DLD1 (cell line): Measurements from ENCODE around the gene MMAB.

ENCODE experiments used
- in situ Hi-C: cut with HindIII; loops from 2 replicates; pipeline ENCODE4 v1.10.0; 2017; ENCODE audit warnings: low sequenced_read_pairs

Gene MMAB

DNA sequence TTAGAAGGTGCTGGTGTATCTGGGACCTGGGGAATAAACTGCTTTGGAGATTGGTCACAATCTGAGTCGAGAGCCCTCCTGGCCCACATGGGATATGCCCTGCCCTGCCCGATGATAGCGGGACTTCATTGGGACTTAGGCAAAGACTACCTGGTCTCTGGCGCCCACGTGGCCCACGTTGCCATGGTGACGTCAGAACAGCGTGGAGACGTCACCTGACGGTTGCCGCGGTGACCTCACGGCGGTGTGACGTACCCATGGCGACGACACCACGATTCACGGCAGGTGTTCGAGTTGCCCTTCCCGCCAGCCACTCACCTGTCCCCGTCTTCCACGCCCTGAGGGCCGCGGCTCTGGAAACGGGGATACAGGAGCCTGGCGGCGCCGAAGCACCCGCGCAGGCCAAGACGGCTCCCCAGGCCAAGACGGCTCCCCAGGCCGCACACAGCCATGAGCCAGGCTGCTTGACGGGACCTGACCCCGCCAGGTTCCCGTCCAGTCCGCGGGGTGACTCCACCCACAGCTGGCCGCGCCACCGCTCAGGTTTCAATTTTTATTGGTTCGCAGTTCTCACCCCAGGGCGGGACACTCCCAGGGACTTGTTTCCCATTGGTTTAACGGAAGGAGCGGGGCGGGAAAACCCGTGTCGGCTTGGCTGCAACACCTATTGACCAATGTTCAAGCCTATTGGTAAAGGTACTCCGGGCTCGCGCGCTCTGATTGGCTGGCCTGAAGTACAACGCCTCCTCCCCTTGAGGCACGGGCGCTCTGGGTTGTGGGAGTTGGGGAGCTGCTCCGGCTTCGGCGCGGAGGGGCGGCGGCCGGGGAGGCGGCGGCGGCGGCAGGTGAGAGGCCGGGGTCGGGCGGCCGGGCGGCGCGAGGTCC lies at the start of gene MMAB, which contains the start of gene MVK:
Gene MMAB (minus strand): TSS at position 476 of the 885 bp plus-strand sequence. CDS start 24 bp downstream, at position 452.
Gene MVK (plus strand): TSS at position 766 of the 885 bp plus-strand sequence. CDS start 1,029 bp downstream, outside the sequence.
- in situ Hi-C loops, result no loop called here

DNA sequence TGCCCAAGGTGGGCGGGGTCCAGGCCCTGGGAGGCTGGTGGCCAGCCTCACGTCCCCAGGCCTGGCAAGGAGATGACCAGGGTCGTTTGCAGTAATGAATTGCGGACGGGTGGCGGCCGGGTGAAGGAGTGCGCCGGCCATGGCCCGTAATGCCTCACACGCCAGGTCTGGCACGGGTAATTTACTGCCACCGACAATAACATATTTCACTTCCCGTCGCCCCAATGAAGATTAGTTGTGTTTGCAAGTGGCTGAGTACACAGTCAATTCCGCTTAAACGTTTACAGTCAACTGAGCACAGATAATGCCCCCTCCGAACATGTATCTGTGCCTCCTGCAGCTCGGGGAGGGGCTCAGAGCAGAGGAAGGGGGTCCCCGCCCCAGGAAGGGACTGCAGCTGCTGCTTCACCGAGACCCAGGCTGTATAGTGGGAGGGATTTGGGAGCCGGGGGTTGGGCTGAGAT lies 48.6 kb upstream of the MMAB start:
- in situ Hi-C loops, result no loop called here

DNA sequence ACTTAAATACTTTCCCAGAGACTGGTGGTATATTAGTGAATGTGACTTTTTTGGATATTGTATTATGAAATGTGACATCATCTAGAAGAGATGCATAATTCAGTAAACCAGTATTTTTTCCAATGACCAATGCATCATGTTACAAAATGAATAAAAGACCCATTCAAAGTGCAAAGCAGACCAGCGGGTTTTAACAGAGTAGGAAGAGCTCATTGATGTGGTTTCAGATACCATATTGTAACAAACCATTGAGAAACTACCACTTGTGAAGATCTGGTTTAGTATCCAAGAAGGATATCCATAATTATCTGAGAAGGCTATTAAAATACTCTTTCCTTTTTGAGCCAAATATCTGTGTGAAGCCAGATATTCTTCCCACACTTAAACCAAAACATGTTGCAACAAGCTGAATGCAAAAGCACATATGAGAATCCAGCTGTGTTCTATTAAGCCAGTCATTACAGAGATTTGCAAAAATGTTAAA lies 47.9 kb upstream of the MMAB start:
- in situ Hi-C loops, result no loop called here

DNA sequence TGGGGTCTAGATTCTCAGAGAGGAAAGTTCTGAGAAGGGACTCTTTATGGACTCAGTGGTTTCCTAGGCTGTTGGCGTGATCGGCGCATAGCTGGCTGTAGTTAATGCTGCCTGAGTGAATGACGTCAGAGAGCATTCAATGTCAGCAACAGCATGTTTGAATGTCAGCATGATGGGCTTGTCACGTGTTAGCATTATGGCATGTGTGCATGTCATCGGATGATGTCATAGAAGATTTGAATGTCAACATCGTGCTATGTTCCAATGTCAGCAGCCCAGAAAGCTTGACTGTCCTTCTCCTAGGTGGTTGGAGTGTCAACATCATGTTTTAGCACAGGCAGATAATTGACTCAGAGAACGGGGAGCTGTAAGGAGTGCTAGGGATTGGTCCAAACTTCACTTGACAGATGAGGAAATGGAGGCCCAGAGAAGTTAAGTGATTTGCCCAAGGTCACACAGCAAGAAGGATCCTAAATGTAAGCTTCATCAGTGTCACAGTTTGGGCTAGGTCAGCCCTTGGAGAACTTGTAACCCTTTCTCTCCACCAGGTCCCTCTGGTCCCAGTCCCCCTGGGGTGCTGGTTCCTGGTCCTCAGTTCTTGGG lies 45.8 kb upstream of the MMAB start:
- in situ Hi-C loops, result no loop called here

DNA sequence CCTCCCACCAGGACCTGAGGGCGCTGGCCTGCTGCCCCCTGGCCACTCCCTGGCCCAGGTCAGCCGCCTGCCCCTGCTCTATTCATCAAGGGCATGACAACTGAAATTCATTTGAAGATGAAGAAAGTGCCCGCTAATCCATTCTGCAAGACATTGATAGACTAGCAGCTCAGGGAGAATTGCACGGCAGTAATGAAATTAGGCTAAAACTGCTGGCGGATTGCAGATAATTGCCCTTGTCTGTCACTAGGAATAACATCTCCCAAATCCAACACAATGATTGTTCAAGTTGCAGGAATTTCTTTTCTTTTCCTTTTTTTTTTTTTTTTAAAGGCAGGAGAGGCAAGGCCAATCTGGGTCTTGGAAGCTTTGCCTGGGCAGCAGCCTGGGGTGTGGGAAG lies 44.8 kb upstream of the MMAB start:
- in situ Hi-C loops, result no loop called here

DNA sequence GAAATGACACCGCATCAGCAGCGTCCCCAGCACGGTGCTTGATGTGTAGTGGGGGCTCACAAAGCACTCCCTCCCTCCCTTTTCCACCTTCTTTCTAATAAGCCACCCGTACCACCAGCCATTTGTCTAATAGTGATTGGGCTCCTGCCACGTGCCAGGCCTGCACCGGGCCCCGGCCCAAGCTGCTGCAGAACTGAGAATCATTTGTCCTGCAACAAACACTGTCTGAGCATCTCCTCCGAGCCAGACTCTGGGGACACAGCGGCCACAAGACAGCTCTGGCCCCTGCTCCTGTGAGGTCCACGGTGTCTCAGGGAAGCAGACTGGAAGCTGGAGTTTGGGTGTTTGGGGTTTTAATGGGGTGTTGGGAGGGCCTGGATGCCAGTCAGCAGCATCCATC lies 44.2 kb upstream of the MMAB start:
- in situ Hi-C loops, result no loop called here

DNA sequence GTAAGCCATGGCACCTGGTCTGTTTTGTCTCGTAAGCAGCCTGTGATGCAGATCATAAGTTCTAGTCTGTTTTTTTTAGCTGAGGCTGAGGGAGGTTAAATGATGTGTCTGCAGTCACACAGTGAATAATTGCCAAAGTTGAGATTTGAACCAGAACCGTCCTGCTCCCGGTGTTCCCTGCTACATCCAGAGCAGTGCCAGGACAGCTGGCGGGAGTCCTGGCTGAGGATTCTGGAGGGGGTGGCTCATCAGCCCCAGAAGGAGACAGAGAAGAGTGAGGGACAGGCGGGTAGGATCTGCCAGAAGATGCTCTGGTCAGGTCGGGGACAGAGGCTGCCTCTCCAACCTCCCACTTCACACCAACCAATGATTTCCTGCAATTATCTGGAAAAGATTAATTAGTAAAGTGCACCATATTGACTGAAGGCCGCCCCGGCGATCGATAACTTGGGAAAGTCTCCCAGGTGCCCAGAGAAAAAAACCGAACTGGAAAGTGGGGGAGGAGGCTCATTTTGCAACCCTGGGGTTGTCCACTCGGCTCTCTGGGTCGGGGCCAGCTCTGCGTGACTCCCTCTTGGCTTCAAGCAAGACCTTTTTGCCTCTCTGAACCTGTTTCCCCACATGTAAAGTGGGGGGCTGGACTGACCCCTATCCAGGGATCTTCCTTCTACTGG lies 42.4 kb upstream of the MMAB start:
- in situ Hi-C loops, result no loop called here

DNA sequence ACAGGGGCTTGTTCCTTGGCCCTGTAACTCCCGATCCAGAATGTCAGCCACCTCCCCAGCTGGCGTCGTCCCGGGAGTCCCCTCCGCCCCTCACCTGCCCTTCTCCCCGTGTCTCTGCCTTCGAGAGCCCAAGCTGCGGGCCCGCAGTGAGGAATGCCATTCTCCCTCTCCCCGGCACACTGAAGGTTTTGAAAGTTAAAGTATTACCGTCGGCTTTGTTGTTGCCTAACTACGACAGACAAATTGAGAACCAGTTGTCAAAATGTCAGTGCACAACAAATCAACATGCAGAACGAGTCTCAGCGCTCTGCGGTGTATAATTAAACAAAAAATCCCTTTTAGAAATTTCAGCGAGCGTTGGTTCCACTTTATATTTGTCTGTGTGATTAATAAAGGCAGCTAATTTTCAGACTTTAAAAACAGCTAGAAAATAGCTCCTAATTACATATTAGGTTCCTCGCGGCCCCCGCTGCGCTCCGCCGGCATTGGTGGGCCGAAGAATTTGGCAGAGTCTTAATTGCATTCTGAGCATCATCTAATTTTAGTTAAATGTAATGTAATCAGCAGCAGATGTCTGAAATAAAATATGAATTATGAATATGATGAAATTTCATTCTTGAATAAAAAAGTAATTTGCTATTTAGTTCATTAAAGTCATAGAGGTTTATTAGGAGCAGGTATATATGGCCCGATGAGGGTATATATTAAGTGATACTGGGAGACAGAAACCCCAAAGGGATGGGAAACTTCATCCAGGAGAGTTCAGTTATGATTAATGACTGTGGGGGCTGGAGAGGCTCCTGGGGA lies 40.5 kb upstream of the MMAB start:
- in situ Hi-C loops, result no loop called here

DNA sequence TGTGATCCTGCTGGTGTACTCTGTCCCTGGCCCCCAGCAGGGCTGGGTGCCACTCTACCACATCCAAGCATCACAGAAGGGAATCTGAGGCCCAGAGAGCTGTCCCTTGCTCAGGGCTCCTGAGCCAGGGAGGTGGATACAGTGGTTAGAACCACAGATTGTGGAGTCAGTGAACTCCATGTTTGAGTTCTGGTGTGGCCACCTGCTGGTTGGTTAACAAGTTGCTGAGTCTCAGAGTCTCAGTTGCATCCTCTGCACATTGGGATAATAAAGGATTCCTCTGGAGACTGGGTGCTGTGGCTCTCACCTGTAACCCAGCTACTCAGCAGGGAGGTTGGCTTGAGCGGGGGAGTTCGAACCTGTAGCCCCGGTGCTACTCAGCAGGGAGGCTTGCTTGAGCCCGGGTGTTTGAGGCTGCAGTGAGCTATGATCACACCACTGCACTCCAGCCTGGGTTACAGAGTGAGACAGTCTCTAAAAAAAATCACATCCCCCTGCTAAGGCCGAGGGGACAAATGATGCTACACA lies 39.7 kb upstream of the MMAB start:
- in situ Hi-C loops, result no loop called here

DNA sequence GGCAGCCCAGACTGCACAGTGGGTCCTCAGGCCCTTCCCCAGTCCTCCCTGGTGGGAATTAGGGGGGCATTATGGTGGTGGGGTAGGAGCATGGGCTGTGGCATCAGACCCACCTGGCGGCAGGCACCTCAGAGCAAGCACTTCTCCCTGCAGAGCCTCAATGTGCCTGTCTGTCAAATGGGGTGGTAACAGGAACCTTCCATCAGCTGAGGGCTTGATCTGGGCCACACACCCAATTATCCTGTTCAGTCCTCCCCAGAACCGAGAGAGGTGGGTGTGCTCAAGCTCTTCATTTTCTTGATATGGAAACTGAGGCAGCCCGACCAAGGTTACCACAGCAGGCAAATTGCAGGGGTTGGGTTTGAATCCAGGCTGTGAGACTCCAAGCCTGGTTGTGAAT lies 38.7 kb upstream of the MMAB start:
- in situ Hi-C loops, result no loop called here

DNA sequence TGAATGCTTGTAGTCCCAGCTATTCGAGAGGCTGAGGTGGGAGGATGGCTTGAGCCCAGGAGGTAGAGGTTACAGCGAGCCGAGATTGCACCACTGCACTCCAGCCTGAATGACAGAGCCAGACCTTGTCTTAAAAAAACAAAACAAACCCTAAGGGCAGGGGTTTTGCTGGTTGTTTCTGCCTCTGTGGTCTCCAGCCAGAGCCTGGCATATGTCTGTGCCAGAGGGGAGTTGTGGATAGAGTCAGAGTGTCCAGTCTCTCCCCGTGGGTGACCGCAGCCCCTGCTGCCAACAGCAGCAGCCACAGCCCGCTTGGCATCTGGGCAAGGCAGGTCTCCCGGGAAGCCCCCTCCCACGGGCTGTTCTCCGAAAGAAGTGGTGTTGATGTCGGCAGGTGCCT lies 37.9 kb upstream of the MMAB start:
- in situ Hi-C loops, result no loop called here

DNA sequence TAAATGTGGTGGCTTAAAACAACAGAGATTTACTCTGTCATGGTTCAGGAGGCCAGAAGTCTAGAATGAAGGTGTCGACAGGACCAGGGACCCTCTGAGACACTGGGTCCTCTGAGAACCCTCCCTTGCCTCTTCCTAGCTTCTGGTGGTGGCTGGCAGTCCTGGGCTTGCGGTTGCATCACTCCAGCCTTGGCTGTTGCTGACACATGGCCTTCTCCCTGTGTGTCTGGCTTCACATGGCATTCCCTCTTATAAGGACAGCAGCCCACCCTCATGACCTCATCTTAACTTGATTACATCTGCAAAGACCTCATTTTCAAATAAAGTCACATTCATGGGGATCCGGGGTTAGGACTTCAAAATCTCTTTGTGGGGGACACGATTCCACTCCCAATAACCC lies 37.2 kb upstream of the MMAB start:
- in situ Hi-C loops, result no loop called here

DNA sequence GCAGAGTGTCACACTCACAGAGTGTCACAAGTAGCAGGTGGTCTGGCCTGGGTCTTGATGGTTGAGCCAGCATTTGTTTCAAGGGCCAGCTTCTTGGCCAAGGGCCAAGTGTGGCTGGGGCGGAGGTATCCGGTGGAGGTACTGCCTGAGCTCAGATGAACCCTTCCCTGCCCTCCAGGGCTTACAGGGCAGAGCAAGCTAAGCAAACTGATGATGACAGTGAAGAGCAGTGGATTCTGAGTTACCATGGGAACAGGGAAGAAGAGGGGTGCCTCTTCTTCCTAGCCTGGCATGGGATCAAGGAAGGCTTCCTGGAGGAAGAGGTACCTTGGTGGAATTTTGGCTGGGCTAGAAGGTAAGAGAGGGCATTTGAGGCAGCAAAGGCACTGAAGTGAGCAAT lies 36.0 kb upstream of the MMAB start:
- in situ Hi-C loops, result no loop called here

DNA sequence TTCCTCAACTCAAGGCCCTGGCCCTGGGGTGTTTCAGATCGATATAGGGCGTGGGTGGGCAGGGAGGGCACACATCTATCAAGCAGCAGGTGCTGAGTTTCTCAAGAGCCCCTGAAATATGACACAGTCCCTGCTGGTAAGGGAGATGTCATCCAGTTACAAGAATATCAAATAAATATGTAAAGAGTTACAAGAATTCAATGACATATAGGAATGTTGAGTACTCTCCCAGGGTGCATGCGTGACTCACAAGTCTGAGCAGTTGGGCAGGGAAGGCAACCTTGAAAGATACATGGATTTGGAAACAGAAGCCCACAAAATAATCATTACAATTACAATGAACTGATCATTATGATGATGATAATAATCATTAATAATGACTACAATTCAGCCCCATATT lies 35.5 kb upstream of the MMAB start:
- in situ Hi-C loops, result no loop called here

DNA sequence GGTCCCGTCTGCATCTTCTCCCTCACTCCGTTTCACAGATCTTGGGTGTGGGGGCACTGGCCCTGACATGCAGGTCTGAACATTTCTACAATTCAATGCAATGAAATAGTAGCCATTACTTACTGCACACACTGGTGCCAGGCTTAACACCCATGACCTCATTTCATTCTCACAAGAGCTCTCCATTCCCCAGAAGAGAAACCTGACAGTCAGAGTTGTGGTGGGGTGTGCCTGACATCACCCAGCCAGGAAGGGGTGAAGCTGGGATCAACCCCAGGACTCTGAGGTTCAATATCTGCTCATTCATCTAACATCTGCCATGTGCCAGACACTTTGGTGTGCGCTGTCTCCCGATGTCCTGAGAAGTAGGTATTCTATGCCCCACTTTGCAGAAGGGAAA lies 35.0 kb upstream of the MMAB start:
- in situ Hi-C loops, result no loop called here

DNA sequence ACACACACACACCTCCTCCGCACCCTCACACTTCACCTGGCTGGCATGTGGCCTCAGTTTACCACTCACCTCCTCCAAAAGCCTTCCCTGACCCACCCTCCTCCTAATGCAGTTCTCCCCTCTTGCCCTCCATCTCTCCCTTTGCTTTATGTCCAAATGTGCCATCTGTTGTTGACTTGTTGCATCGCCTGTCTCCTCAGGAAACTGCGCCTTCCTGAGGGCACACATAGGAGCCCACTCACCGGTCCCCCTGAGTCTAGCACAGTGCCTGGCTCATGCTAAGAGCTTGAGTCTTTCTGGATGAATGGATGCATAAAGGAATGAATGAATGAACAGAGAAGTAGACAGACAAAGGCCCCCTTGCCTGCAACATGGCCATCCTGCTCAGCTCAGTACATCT lies 34.3 kb upstream of the MMAB start:
- in situ Hi-C loops, result no loop called here

DNA sequence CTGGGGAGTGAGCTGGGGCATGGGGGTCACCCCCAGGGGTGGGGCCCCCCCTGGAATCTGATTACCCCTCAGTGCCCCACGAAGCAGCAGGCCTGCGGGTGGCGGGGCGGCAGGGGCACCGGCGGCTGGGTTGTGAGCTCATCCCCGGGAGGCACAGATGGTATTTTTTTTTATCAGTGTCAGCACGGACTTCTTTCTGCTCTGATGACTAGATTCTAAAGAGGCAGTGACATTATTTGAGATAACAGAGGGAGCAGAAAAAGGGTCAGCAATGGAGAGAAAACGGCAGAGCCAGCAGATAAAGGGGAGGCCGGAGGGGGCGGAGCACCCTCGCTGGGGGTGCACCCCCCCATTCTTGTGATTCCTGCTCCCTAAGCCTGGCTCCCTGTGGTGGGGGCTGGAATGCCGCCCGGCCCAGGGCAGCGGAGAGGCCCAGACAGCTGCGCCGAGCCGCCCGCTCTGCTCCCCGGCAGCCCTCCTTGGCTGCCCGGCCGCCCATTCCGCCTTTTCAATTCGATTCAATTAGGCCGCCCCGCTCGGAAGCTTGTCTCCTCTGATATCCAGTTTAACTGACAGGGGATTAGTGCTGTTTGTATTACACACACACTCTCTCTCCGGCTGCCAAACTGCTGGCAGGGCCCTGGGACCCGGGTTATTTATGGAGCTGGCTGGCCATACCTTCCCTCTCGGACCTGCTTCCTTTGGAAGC lies 33.2 kb upstream of the MMAB start:
- in situ Hi-C loops, result no loop called here

DNA sequence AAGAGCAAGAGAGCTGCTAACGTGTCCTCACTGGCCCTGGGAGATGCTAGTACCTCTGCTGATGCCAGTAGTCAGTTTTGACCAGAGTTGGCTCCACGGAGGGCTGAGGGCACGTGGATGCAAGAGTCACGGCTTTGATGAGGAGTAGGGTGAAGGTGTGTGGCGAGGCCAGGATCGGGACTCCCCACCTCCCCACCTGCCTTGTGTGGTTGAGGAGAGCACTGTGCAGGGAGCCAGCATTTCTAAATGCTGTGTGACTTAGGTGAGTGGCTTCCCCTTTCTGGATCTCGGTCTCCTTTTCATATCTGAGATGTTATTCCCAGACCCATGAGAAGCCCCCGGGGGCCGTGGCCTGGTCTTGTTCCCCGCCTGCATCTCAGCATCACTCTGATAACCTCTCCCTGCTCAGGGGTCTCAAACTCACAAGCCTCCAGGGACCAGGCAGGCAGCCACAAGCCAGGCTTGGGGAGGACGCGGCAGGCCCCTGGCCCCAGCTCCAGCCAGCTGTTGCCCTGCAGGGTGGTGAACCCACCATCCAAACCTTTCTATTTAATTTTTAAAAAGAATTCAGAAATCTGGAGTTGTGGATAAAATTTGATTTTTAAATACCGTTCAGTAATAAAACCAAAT lies 32.4 kb upstream of the MMAB start:
- in situ Hi-C loops, result no loop called here

DNA sequence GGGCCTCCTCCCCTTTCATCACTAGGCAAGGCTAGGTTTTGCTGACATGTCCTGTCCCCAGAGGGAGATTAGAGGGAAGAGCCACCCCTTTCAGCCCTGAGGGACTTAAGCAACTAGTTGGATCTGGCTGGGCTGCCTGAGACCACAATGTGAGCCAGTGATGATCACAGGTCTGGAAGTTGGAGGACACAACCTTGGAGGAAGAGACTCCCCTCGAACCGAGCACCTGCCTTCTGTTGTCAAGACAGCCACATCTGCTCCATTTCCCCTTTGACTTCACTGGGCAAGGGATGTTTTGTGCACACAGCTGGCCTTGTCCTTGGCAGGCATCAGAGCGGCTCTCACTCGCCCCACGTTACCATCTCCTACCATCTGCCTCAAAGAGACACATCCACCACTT lies 31.7 kb upstream of the MMAB start:
- in situ Hi-C loops, result no loop called here
